ENCODE data around the gene ARL17B.
"Not testable (repeated sequence)": the region's sequence is repeated elsewhere in the genome, so short reads cannot be mapped to it uniquely, and the experiment has no call there.

The ARL17B gene

DNA sequence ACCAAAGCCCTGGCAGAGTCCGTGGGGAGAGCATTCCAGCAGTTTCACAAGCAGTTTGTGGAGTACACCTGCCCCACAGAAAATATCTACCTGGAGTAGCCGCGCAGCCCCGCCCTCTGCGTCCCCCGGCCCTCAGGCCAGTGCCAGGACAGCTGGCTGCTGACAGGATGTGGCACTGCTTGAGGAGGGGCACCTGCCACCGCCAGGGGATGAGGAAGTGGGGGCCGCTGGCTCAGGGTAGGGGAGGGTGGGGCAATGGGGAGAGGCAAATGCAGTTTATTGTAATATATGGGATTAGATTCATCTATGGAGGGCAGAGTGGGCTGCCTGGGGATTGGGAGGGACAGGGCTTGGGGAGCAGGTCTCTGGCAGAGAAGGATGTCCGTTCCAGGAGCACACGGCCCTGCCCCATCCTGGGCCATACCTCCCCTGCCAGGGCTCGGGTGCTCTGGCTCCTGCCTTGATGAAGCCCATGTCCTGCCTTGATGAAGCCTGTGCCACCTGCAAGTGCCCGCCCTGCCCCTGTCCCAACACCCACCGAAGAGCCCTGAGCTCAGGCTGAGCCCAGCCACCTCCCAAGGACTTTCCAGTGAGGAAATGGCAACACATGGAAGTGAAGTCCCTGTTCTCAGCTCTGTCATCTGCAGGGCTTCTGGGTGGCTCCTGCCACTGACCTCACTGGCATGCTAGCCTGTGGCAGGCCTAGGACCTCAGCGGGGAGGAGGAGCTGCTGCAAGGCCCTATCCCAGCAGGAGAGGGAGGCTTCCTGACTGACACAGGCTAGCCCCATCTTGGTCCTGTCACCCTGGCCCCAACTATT is 116.4 kb downstream of the ARL17B start:
- DNase-seq = not testable (repeated sequence)

DNA sequence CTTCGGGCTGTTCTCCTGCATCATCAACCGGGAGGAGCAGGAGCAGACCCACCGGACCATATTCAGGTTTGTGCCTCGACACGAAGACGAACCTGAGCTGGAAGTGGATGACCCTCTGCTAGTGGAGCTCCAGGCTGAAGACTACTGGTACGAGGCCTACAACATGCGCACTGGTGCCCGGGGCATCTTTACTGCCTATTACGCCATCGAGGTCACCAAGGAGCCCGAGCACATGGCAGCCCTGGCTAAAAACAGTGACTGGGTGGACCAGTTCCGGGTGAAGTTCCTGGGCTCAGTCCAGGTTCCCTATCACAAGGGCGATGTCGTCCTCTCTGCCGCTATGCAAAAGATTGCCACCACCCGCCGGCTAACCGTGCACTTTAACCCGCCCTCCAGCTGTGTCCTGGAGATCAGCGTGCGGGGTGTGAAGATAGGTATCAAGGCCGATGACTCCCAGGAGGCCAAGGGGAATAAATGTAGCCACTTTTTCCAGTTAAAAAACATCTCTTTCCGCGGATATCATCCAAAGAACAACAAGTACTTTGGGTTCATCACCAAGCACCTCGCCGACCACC is 117.1 kb downstream of the ARL17B start:
- DNase-seq = not testable (repeated sequence)

DNA sequence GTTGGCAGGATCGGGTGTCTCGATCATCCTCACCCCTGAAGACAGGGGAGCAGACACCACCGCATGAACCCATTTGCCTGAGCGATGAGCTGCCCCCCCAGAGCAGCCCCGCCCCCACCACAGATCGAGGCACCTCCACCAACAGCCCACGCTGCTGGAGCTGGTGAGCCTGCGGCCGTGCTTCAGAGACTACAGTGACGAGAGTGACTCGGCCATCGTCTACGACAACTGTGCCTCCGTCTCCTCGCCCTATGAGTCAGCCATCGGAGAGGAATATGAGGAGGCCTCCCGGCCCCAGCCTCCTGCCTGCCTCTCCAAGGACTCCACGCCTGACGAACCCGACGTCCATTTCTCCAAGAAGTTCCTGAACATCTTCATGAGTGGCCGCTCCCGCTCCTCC is 117.6 kb downstream of the ARL17B start:
- DNase-seq = not testable (repeated sequence)

DNA sequence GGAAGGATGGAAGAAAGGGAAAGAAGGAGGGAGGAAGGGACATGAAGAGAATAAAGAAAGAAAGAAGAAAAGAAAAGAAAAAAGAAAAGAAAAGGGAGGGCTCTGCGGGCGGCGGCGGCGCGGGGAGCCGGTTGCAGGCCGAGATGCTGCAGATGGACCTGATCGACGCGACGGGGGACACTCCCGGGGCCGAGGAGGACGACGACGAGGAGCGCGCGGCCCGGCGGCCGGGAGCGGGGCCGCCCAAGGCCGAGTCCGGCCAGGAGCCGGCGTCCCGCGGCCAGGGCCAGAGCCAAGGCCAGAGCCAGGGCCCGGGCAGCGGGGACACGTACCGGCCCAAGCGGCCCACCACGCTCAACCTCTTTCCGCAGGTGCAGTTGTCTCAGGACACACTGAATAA is 118.1 kb downstream of the ARL17B start:
- DNase-seq = not testable (repeated sequence)

DNA sequence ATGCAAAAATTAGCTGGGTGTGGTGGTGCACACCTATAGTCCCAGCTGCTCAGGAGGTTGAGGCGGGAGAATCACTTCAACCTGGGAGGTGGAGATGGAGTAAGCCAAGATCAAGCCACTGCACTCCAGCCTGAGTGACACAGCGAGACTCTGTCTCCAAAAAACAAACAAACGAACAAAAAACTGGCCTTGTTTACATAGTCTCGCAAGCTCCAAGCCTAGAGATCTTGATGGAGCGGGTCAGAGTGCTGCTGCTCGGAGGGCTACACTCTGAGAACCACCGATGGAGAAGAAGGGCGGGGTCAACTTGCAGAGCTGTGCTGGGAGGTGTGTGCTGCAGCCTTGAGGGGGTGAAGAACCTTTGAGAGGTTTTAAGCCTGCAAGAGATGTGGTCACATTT is 130.2 kb downstream of the ARL17B start:
- DNase-seq = not testable (repeated sequence)

DNA sequence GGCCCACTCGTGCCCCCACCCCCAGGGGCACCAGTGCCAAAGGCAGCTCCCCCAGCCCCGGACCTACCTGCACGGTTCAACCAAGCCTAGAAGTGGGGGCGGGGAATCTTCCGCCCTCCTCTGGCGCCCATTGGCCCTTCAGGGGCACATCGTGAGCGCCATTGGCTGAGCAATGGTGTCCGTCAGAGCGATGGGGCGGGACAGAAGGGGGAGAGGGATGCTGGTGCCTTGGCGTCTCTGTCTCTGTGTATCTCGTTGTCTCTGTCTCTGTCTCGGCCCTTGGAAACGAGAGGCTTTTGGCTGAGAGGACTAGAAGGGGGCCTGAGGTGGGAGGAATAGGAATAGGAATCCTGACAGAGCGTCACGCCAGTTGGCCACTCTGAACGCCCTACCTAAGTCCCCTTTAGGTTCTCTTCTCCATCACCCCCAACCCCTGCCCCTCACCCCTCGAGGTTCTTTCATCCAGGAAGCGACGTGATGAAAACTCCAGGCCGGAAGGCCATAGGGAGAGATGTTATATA is 136.2 kb downstream of the ARL17B start:
- DNase-seq = peak; percentile 88 to 97

DNA sequence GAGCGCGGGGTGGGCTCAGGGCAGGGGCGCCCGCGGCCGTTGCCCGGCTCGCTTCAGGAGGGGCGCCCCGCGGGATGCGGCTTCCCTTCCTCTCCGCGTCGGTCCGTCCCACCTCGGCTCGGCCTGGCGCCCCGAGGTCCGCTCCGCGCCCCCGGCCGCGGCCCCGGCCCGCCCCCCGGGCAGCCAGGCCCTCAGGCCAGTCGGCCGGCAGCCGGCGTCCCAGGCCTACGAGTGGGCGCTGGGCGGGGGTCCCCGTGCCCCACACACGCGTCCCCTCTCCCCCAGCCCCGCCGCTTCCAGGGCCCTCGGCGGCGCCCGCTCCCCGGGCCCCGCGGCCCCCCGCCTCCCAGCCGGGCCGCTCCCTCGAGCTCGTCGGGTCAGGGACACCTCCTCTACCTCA is 136.7 kb downstream of the ARL17B start:
- DNase-seq = not testable (repeated sequence)

Measured in hippocampal formation (tissue), 2 donors.